NCI-H446 (cell line): ENCODE data around the gene AUNIP.

Experiments
- DNase-seq, 2 experiments: peaks; one replicate each; lab custom pipeline; 2025; lab: John Stamatoyannopoulos, UW

The AUNIP gene

DNA sequence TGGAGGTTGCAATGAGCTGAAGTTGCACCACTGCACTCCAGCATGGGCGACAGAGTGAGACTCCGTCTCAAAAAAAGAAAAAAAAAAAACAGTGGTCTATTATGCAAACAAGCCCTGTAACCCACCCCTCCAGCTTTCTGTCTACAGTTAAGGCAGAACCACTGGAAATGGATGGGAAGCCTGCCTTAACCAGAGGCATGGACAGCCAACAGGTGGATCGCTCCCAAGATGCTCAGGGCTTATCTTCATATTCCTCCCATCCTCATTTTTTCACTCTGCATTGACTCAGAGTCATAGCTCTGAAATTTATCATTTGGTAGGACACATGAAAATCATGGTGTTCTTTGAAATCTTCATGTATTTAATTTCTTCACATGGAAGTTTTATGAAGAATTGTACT is 30.8 kb downstream of the AUNIP start:
- DNase-seq, result no peak

GRCh38 chr1:25826571-25826970 is 32.7 kb downstream of the AUNIP start:
- no peak for DNase-seq

DNA sequence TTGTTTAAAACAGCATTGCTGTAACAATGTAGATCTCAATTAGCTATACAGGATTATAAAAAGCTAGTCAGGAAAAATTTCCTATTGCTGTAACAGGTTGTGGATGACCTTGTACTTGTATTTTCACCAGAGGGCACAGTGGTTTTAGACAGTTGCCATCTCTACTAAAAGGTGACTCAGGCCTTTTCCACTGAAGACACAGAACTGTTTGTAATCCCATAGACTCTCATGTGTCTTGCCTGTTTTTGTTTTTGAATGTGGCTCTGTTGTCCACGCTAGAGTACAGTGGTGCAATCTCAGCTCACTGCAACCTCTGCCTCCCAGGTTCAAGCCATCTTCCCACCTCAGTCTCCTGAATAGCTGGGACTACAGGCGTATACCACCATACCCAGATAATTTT is 33.7 kb downstream of the AUNIP start:
- DNase-seq, result no peak

DNA sequence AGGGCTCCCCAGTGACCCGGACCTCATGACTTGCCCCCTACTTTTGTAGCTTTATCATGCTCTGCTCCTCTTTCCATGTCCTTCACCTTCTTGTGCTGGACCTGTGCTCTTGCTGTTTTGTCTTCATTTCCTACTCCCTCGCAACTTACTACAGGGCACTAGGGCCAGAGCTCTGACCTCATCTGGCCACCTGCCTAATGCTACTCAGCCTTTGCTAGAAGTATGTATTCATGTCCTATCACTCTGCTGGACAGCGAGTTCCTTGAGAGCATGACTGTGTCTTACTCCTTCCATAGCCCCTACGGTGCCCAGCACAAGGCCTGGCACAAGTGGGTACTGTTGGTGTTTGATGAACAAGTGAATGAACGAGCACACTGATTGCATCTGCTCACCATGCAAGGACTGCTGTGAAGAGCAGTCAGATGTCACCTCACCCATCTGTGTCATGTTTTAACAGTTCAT is 37.6 kb downstream of the AUNIP start:
- DNase-seq, result no peak

DNA sequence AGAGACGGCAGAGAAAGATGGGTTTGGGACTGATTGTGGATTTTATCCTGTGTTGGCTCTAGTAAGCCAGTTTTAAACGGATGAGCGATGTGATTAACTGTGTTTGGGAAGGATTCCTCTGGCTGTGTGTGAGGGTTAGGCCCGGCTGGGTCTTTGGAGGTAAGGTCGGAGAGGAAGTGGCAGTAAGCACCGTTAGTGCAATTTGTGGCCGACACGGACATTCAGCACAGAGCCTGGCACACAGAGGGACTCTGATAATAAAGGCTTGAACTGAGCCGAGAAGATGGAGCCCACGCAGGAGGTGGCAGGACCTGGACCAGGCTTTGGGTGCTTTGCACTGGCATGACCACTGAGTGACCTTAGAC is 38.2 kb downstream of the AUNIP start:
- DNase-seq, result no peak

- DNase-seq, result peak in 1 of 2 experiments; percentile 58
Observed at GRCh38 chr1:25820247-25821111, 38.8 kb downstream of the AUNIP start.

DNA sequence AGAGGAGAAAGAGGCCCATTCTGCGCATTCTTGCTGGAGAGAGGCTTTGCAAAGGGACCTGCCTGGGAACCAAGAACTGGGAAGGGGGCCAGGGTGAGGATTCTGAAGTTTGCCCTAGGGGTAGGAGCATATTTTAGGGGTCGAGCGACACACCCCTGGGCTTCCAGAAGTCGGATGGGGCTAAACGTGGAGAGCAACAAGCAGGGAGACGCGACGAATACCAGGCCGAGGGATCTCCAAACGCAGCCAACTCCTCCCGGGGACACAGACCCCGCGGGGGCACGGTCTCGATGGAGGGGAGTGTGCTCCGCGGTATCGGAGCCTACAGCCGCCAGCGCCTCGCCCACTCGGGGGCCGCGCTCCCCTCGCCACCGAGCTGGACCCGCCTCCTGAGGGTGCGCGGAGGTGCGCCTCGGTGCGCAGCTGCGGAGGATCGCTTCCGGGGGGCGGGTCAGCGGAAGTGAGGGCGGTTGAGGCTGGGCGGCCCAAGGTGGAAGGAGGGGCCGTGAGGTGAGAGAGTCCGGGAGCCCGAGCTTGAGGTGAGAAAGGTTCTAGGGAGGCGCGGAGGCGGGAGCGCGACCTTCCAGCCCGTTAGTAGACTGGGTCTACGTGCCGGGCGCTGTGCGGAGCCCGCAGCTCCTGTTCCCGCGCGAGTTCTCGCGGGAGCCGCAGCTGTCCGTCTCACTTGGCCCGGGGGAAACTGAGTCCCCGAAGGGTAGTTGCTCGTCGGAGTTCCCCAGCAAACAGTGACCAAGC is 39.6 kb downstream of the AUNIP start, which contains the start of gene MTFR1L:
TSS of gene MTFR1L (plus strand) at position 464 of the 756 bp plus-strand sequence. CDS start 3,151 bp downstream, outside the sequence.
- DNase-seq, result peak; percentile 35 to 81

DNA sequence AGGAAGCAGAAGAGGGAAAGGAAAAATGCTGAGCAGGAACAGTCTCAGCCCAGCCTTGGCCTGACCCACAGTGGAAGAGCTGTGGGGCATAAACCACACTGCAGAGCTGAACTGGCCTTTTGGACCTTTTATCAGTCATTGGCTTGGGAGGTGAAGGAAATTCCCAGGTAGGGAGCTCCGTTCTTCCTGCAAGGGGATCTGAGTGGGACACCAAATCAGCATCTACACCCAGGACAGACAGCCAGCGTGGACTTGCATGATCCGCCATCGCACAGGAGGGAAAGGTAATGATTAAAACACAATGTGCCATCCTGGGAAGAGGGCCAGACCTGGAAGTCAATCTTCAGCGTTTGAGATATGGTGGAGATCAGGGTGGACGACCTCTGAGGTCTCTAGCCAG is 40.7 kb downstream of the AUNIP start:
- no peak for DNase-seq

- no peak for DNase-seq
Observed at GRCh38 chr1:25817840-25818501, 41.3 kb downstream of the AUNIP start.

- no peak for DNase-seq
Observed at GRCh38 chr1:25816112-25816718, 43.0 kb downstream of the AUNIP start.

DNA sequence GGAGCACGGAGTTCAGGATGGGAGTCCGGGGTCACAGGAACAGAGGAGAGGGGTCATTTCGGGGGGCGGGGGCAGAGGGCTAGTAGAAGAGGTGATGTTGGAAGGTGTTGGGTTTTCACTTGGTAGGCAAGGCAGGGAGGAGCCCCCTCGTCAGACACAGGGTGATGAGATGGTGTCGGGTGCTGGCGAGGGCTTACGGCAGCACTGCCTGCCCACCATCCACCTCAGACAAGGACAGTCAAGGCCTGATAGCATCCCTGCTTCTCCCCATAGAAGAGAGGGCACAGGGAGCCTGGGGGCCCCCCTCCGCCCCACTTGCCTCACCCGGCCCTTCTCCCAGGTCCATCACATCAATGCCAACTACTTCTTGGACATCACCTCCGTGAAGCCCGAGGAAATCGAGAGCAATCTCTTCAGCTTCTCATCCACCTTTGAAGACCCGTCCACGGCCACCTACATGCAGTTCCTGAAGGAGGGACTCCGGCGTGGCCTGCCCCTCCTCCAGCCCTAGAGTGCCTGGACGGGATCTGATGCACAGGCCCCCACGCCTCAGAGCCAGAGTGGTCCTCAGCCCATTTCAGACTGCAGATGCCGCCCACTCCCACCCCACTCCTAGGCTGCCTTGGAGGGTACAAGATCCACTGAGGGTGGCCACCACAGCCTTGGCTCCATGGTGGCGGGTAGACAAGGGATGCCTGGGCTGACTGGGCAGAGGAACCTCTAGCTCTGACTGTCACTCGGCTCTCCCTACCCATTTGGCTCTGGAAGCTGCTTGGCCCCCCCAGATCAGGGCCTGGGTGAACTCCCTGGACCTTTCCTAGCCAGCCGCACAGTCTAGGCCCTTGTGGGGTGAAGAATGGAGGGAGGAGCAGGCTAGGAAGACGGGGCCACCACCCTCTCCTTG is 43.8 kb downstream of the AUNIP start:
- no peak for DNase-seq

DNA sequence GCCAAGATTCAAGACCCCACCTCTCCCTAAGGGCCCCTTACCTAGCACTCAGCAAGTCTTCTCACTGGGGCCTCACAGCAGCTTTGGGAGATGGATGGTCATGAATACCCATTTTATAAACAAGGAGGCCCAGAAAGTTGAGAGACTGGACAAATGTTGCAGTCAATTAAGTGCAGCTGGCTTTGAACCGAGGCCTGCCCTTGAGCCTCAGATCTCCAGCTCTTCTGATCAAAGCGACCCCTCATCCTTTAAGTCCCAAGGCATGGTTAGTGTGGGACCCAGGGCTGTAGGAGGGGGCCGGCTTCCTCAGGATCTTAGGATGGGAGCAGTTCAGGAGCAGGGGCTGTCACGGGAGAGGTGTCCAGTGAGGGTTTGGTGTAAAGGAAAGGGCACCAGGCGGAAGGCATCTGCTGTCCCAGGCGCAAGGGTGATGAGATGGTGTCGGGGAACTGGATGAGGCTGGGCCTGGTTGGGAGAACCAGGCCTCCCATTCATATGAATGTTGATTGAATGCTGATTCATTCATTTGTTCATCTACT is 44.6 kb downstream of the AUNIP start:
- DNase-seq, result no peak

GRCh38 chr1:25813734-25814471 is 45.4 kb downstream of the AUNIP start:
- no peak for DNase-seq

DNA sequence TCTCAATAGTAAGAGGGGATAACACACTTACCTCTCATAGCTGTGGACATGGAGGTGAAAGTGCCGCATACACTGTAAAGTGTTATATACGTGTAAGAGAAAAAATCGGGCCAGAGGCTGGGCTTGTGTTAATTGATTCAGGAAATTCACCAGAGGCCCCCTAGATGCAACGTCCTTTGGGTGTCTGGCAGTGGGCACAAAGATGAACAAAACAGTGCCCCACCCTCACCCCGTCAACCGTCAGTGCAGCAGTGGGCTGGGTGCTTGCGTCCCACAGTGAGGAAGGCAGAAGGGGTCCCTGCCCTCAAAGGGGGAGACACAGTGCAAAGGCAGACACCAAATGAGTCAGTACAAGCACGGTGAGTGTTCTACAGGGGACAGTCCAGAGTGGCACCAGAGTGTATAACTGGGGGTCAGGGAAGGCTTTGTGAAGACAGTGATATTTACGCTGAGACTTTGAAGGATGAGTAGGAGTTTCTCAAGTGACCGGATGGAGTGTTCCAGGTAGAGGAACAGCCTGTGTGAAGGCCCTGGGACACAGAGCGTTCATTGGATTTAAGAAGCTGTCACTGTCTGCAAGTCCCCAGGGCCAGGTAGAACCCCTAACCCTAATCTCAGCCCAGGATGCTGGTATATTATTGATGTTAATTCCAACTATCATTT is 46.1 kb downstream of the AUNIP start:
- DNase-seq, result no peak

DNA sequence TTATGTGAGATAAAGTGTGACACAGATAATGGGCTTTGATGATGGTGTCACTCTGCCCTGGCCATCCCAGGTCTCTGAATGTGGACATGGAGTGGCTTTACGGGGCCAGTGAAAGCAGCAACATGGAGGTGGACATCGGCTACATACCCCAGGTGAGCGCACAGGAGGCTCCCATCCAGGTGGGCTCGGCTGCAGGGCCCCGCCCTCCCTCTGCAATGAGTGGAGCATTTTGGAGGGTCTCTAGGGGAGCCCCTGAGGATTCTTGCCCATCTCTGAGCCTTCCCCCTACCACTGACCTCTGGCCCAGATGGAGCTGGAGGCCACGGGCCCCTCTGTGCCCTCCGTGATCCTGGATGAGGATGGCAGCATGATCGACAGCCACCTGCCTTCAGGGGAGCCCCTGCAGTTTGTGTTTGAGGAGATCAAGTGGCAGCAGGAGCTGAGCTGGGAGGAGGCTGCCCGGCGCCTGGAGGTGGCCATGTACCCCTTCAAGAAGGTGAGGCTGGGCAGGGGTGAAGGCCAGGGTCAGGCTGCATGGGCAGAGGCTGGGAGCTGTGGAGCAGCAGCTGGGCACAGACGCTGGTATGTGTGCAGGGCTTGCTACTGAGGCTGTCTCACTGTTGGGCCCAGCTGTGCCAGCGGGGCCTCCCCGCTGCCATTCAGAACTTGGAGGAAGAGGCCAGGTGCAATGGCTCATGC is 47.7 kb downstream of the AUNIP start:
- DNase-seq, result no peak

DNA sequence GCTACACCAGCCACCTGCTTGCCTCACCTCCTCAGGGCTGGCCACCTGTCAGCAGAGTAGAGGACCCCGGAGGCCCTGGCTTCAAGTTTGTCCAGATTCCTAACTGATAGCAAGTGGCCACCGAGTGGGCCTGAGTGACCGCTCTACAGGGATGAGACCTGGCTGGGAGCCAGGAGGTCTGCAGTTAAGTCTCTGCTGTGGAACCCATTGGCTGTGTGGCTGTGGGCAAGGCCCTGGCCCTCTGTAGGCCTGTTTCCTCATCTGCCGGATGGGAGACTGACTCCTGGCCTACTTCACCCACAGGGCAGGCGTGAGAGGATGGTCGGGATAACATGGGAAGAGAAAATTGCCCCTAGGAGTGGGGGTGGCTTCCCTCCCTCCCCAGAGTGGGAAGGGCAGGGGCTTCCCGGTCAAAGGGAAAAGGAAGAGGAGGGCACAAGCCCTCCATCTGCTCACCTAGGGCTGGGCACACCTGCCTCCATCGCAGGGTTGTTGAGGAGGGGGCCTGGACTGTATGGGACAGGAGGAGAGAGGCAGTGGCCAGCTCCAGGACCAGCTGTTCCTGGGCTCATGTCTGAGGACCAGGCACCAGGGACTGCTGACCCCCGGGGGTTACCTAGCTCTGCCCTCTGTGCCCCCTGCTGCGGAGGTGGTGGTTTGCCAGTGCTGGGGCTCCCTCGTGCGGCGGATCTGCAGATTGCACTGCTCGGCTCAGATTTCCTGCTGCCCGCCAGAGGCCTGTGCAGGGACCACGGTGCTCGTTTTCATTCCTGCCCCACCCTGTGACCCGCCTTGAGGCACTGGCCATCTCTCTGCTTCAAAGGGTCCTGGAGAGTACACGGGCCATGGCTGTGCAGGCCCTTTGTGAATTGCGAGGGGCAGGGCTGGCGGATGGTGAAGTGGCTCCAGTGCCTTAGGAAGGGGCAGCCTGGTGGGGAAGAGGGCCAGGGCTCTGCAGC is 48.6 kb downstream of the AUNIP start:
- DNase-seq, result peak; percentile 27 to 67

DNA sequence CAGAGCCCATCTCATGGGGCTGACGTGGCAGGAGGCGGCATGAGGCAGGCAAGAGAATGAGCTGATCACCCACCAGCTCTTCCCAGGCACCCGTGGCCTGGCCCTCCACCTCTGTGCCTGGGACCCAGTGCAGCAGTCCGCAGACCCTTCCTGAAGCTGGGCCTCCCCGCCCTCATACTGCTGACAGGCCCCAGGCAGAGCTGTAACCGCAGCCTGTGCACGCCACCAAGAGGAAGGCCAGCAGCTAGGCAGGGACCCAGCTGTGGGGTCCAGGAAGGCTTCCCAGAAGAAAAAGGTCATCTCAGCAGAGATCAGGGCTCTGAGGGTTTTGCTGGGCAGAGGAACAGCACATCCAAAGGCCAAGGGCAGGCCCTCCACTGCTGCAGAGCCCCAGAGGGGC is 49.3 kb downstream of the AUNIP start:
- DNase-seq, result no peak
